Uterus (tissue), 4 donors: Measurements from ENCODE around the gene PGAP2. TPM values are rescaled to one million over a fixed set of nuclear protein-coding genes. Genes with fewer than 3 reads are reported as not detected.
A peak's percentile ranks its signal among the peaks of the same experiment; 100 is the strongest.

Experiments used
- DNase-seq, 2 donors: peaks; one replicate each; pipeline ENCODE4 v3.0.0-alpha.2; 2019 to 2020
- H3K27ac ChIP-seq, 2 donors: fragments of 200-600 bp; sonication (generic); 1 replicate in 1 of 2; 2 replicates in 1 of 2; pipeline ENCODE4 v1.5.1; 2016 to 2018
- H3K27me3 ChIP-seq, 2 donors: fragments of 200-600 bp; sonication (generic); one replicate each; pipeline ENCODE4 v1.5.1; 2018 to 2019; ENCODE audit warnings: control low read depth in 1 of 2
- H3K36me3 ChIP-seq, 2 donors: fragments of 200-600 bp; sonication (generic); one replicate each; pipeline ENCODE4 v1.5.1; 2019; ENCODE audit warnings: control low read depth in 1 of 2
- H3K4me1 ChIP-seq, 2 donors: fragments of 200-600 bp; sonication (generic); one replicate each; pipeline ENCODE4 v1.5.1; 2018 to 2019; ENCODE audit warnings: control low read depth in 1 of 2
- H3K4me3 ChIP-seq, 2 donors: fragments of 200-600 bp; sonication (generic); 1 replicate in 1 of 2; 2 replicates in 1 of 2; pipeline ENCODE4 v1.5.1; 2018 to 2019; ENCODE audit warnings: mild to moderate bottlenecking in 1 of 2
- H3K9me3 ChIP-seq, 2 donors: fragments of 200-600 bp; sonication (generic); one replicate each; pipeline ENCODE4 v1.5.1; 2019; ENCODE audit warnings: control low read depth in 1 of 2
- CTCF ChIP-seq, 4 experiments: fragments of 200-600 bp in 2 of 4; fragments of 450-650 bp in 2 of 4; sonication (generic) in 2 of 4; IDR thresholded peaks; one replicate each; pipeline ENCODE4 v1.5.1; 2016 to 2019; ENCODE audit warnings: antibody characterized with exemption in 4 of 4, mild to moderate bottlenecking in 2 of 4, moderate library complexity in 1 of 4
- POLR2A ChIP-seq, 2 donors: fragments of 450-650 bp; IDR thresholded peaks; one replicate each; pipeline ENCODE4 v1.6.1; 2016; ENCODE audit warnings: antibody characterized with exemption in 2 of 2, mild to moderate bottlenecking in 1 of 2, moderate library complexity in 1 of 2
- intact Hi-C: fragments of 100-400 bp; cut with DNase I; formaldehyde crosslinking; loops from one replicate; pipeline ENCODE4 v1.15.1; 2023; ENCODE audit warnings: low total_unique reads
- total RNA-seq, 4 donors: library from RNA; depleted of rRNA in 3 of 4; stranded (reverse); fragments of >200 nt in 3 of 4; gene quantifications; one replicate each; pipeline versions ENCODE4 v1.1.0 to v1.2.4, GENCODE V29; 2014 to 2023
- donor health status: DM: yes; HTN: yes; CAD: no.

PGAP2 gene
- total RNA-seq, 4 donors from 2014 or later = 12.2 to 16.5 (median 13.8) TPM; not detected in 1

DNA sequence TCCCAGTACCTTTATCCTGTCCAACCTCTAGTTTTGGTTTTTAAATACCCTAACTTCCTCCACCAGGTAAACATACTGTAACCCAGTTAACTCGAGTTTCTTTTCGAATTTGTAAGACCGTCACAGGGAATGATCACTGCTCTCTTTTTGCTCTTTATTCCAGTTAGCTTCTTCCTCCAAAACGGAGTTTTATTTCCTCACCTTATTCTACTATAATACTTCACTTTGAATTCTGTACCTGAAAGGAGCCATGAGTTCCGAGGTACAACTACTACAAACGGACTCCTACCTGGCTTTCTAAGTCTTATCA is 12.4 kb upstream of the PGAP2 start:
- no peak for DNase-seq
- Histone ChIP-seq H3K4me1 (no peaks in the 10 kb centered on the region), H3K27ac (peak overlapping the region in 1 of 2 donors; percentile 94), H3K36me3 (no peaks in the 10 kb centered on the region), H3K4me3 (peak overlapping the region; percentile 75 to 100), H3K27me3 (no peaks in the 10 kb centered on the region), H3K9me3 (no peaks in the 10 kb centered on the region)
- intact Hi-C loops = no loop called here
- TF ChIP-seq POLR2A (IDR thresholded peaks at IDR 0.05) = no peak
- TF ChIP-seq CTCF (IDR thresholded peaks at IDR 0.05) = no peak

GRCh38 chr11:3796346-3796745 is 12.0 kb upstream of the PGAP2 start:
- intact Hi-C loops = no loop called here

GRCh38 chr11:3796801-3797328 is 11.5 kb upstream of the PGAP2 start:
- peak overlapping the region; percentile 75 to 100 for H3K4me3 ChIP-seq
- DNase-seq = no peak
- H3K9me3 ChIP-seq = no peaks in the 10 kb centered on the region
- H3K4me1 ChIP-seq = no peaks in the 10 kb centered on the region
- H3K36me3 ChIP-seq = no peaks in the 10 kb centered on the region
- no peaks in the 10 kb centered on the region for H3K27me3 ChIP-seq
- TF ChIP-seq POLR2A (IDR thresholded peaks at IDR 0.05) (no peak), CTCF (IDR thresholded peaks at IDR 0.05) (no peak)
- intact Hi-C loops = no loop called here
- peak overlapping the region; percentile 94 to 96 for H3K27ac ChIP-seq

More at GRCh38 chr11:3796346-3796745, 12.0 kb upstream of the PGAP2 start:
- TF ChIP-seq CTCF (IDR thresholded peaks at IDR 0.05) (no peak), POLR2A (IDR thresholded peaks at IDR 0.05) (no peak)
- Histone ChIP-seq H3K27ac (peak overlapping the region; percentile 94 to 96), H3K9me3 (no peaks in the 10 kb centered on the region), H3K4me1 (no peaks in the 10 kb centered on the region), H3K27me3 (no peaks in the 10 kb centered on the region), H3K4me3 (peak overlapping the region; percentile 75 to 100), H3K36me3 (no peaks in the 10 kb centered on the region)
- DNase-seq = no peak

GRCh38 chr11:3797329-3798090 is 10.8 kb upstream of the PGAP2 start, which contains the start of gene NUP98:
Gene NUP98 (minus strand): TSS chr11:3797554. CDS start chr11:3782117, 15,437 bp downstream.
- Histone ChIP-seq H3K27me3 (no peaks in the 10 kb centered on the region), H3K9me3 (no peaks in the 10 kb centered on the region), H3K4me1 (no peaks in the 10 kb centered on the region), H3K27ac (peak within 1 kb of the TSS; percentile 94 to 96), H3K4me3 (peak within 1 kb of the TSS; percentile 75 to 100), H3K36me3 (no peaks in the 10 kb centered on the region)
- peak in 2 of 4 experiments; percentile 10 to 28 for TF ChIP-seq CTCF (IDR thresholded peaks at IDR 0.05)
- peak; percentile 98 to 100 for TF ChIP-seq POLR2A (IDR thresholded peaks at IDR 0.05)
- peak; percentile 100 for DNase-seq
- intact Hi-C loops = loop anchor here (2.0 kb wide), 1 partner anchor 43 kb away; the partner anchor contains the start of gene RHOG

- Histone ChIP-seq H3K4me1 (no peaks in the 10 kb centered on the region), H3K27ac (no peak overlapping the region), H3K4me3 (no peak overlapping the region), H3K36me3 (no peaks in the 10 kb centered on the region), H3K27me3 (no peaks in the 10 kb centered on the region), H3K9me3 (no peaks in the 10 kb centered on the region)
- TF ChIP-seq CTCF (IDR thresholded peaks at IDR 0.05) (no peak), POLR2A (IDR thresholded peaks at IDR 0.05) (no peak)
- peak in 1 of 2 donors; percentile 10 for DNase-seq
- intact Hi-C loops = loop anchor here (2.0 kb wide), 1 partner anchor 42 kb away; the partner anchor contains the start of gene RHOG
Measured at GRCh38 chr11:3799143-3799542, 9.2 kb upstream of the PGAP2 start.
